Progenitor cell of endocrine pancreas (in vitro differentiated cells): Measurements from ENCODE around the gene ALG1L2. TPM values are rescaled to one million over a fixed set of nuclear protein-coding genes. Genes with fewer than 3 reads are reported as not detected.
"Not testable (repeated sequence)": the region's sequence is repeated elsewhere in the genome, so short reads cannot be mapped to it uniquely, and the experiment has no call there.

Source experiments
- DNase-seq: peaks from one replicate; pipeline ENCODE4 v3.0.0; 2021; ENCODE audit warnings: low spot score; ENCODE audit not compliant: unreplicated experiment
- H3K27ac Mint-ChIP-seq: 2 replicates; pipeline ENCODE4 v1.8.0; 2021; ENCODE audit warnings: mild to moderate bottlenecking, moderate library complexity, mixed read lengths
- H3K27me3 Mint-ChIP-seq: 2 replicates; pipeline ENCODE4 v1.8.0; 2021; ENCODE audit warnings: mixed read lengths
- H3K36me3 Mint-ChIP-seq: 2 replicates; pipeline ENCODE4 v1.8.0; 2022; ENCODE audit warnings: mixed read lengths; ENCODE audit not compliant: insufficient read depth
- H3K4me1 Mint-ChIP-seq: 2 replicates; pipeline ENCODE4 v1.8.0; 2021; ENCODE audit warnings: low read depth, mixed read lengths
- H3K4me3 Mint-ChIP-seq: 2 replicates; pipeline ENCODE4 v1.8.0; 2021; ENCODE audit warnings: low read depth, mild to moderate bottlenecking, moderate library complexity, mixed read lengths
- H3K9me3 Mint-ChIP-seq: 2 replicates; pipeline ENCODE4 v1.8.0; 2021; ENCODE audit warnings: low read depth, mixed read lengths
- CTCF ChIP-seq: fragments of 200-600 bp; sonication (generic); IDR thresholded peaks from one replicate; pipeline ENCODE4 v1.5.0; 2021; ENCODE audit warnings: antibody characterized with exemption, mild to moderate bottlenecking; ENCODE audit not compliant: unreplicated experiment
- total RNA-seq: library from RNA; stranded (reverse); gene quantifications from 2 replicates; pipeline ENCODE4 v1.2.1, GENCODE V29; 2021

ALG1L2 gene
- total RNA-seq, 1 donor from 2014 or later = 3.9 TPM

DNA sequence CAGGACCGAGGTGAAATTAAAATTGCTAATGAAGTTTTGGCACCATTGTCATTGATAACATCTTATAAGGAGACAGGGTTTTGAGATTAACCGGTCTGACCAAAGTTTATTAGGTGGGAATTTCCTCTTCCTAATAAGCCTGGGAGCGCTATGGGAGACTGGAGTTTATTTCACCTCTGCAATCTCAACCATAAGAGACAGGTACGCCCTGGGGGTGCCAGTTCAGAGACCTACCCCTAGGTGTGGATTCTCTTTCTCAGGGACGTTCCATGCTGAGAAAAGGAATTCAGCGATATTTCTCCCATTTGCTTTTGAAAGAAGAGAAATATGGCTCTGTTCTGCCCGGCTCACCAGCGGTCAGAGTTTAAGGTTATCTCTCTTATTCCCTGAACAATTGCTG is 57.4 kb downstream of the ALG1L2 start:
- H3K27me3 Mint-ChIP-seq = peaks cover 35% of the 10 kb centered on the region
- H3K36me3 Mint-ChIP-seq, DNase-seq, H3K4me3 Mint-ChIP-seq, H3K4me1 Mint-ChIP-seq, H3K9me3 Mint-ChIP-seq, H3K27ac Mint-ChIP-seq: not testable (repeated sequence)

DNA sequence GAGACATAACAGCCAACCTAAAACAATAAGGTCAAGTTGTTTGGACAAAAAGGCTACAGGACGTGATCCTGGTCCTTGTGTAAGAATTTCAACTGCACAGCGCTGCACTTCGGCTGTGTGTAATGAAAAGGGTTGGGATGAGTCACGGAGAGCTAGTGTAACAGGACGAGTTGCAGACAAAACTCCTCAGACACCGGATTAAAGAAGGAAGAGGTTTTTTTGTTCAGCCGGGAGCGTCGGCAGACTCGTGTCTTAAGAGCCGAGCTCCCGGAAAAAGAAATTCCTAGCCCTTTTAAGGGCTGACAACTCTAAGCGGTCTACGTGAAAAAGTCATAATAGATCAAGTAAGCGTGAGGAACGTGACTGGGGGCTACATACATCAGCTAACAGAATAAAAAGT is 59.1 kb downstream of the ALG1L2 start:
- not testable (repeated sequence) for H3K4me1 Mint-ChIP-seq, H3K4me3 Mint-ChIP-seq, H3K36me3 Mint-ChIP-seq, H3K9me3 Mint-ChIP-seq, H3K27ac Mint-ChIP-seq, DNase-seq
- H3K27me3 Mint-ChIP-seq = peaks cover 35% of the 10 kb centered on the region

DNA sequence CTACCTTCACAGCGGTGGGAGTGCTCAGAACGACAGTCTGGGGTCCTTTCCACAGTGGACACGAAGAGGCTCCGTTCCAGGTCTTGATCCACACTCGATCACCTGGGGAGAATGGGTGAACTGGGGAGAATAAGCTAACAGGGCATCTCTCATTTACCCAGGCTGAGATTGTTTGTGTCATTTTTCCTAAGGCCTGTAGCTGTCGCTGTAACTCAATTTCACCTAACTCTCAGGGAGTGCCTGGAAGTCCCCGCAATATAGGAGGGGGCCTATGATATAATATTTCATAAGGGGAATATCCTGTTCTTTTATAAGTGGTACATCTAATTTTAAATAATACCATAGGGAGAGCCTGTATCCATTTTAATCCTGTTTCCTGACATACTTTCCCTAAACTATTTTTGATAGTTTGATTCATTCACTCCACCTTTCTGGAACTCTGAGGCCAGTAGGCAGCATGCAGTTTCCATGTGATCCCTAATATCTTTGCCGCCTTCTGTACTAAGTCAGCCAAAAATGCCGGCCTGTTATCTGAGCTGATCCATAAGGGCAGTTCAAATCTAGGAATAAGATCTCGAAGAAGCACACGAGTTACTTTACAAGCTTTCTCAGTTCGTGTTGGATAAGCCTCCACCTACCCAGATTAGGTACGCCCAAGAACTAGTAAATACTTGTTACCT is 62.2 kb downstream of the ALG1L2 start:
- TF ChIP-seq CTCF = peak; percentile 31
- not testable (repeated sequence) for H3K9me3 Mint-ChIP-seq, H3K4me3 Mint-ChIP-seq, H3K27ac Mint-ChIP-seq, H3K36me3 Mint-ChIP-seq, DNase-seq
- Mint-ChIP-seq H3K4me1 (peaks cover 18% of the 10 kb centered on the region), H3K27me3 (peaks cover 23% of the 10 kb centered on the region)

- Mint-ChIP-seq H3K27me3 (peaks cover 20% of the 10 kb centered on the region), H3K4me1 (peaks cover 18% of the 10 kb centered on the region)
- not testable (repeated sequence) for H3K36me3 Mint-ChIP-seq, H3K9me3 Mint-ChIP-seq, DNase-seq, H3K4me3 Mint-ChIP-seq, H3K27ac Mint-ChIP-seq
Observed at GRCh38 chr3:130144328-130144650, 62.7 kb downstream of the ALG1L2 start.

DNA sequence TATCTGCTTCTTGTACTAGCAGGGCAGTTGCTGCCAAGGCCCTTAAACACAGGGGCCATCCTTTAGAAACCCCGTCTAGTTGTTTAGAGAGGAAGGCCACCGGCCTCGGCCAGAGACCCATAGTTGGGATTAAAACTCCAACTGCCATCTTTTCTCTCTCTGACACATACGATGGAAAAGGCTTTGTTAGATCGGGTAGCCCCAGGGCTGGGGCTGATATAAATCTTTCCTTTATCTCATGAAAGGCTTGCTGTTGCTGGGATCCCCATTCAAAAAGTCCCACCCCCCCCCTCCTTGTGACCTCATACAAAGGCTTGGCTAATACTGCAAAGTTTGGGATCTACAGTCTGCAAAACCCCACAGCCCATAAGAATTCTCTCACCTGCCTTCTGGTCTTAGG is 63.8 kb downstream of the ALG1L2 start:
- not testable (repeated sequence) for H3K9me3 Mint-ChIP-seq, H3K36me3 Mint-ChIP-seq, H3K27me3 Mint-ChIP-seq, H3K4me3 Mint-ChIP-seq, H3K27ac Mint-ChIP-seq, DNase-seq
- peaks cover 16% of the 10 kb centered on the region for H3K4me1 Mint-ChIP-seq

GRCh38 chr3:130146465-130146864 is 64.8 kb downstream of the ALG1L2 start:
- not testable (repeated sequence) for H3K36me3 Mint-ChIP-seq, DNase-seq, H3K27ac Mint-ChIP-seq, H3K4me3 Mint-ChIP-seq, H3K27me3 Mint-ChIP-seq, H3K9me3 Mint-ChIP-seq
- H3K4me1 Mint-ChIP-seq = peaks cover 16% of the 10 kb centered on the region

Other genes starting within 250 kb of the ALG1L2 start
- gene TMCC1, start 188.1 kb upstream of the ALG1L2 start, total RNA-seq = 52.5 and 54.0 TPM in 2 replicates
- 0.24 and 0.36 TPM in 2 replicates for gene TRH, start 107.1 kb upstream of the ALG1L2 start, total RNA-seq